ENCODE results near the gene DES. TPM values are rescaled to one million over a fixed set of nuclear protein-coding genes. Genes with fewer than 3 reads are reported as not detected.

Gene DES
- total and polyA plus RNA-seq, 2 experiments from 2014 or later, result 1.3 to 2.0 TPM

- ATAC-seq (peak; percentile 19), DNase-seq (ENCODE audit: low spot score) (no peak)
- no peak for TF ChIP-seq EZH2phosphoT487 (IDR thresholded peaks at IDR 0.05; ENCODE audit: unreplicated experiment)
- TF ChIP-seq CTCF (conservative IDR thresholded peaks at IDR 0.05; ENCODE audit: low read depth in 2 of 2), result 0 out of 4 replicates have a peak, but pooled peaks of 1 of the 2 experiments have one; percentile 8
- peak; percentile 1 for TF ChIP-seq EZH2 (IDR thresholded peaks at IDR 0.05; ENCODE audit: low read depth, unreplicated experiment)
- H3K79me2 ChIP-seq (replicated peaks; ENCODE audit: insufficient read depth), result no peaks in the 10 kb centered on the region
- H4K20me1 ChIP-seq (replicated peaks; ENCODE audit: insufficient read depth), result no peaks in the 10 kb centered on the region
- peak overlapping the region; percentile 96 for H3K27ac Mint-ChIP-seq
- no peak overlapping the region; the same call in 1 of the 2 replicates for H3K27ac ChIP-seq (ENCODE audit: low read depth)
- H3F3A ChIP-seq (replicated peaks; ENCODE audit: low read depth), result peaks cover 7% of the 10 kb centered on the region; the same call in 1 of the 2 replicates
- peaks cover 7% of the 10 kb centered on the region for H3K4me1 Mint-ChIP-seq
- 0 out of 2 replicates have a peak, but pooled peaks cover 4% of the 10 kb centered on the region for H3K36me3 ChIP-seq (ENCODE audit: insufficient read depth)
- no peaks in the 10 kb centered on the region for H3K27me3 ChIP-seq (ENCODE audit: insufficient read depth)
- H2AFZ ChIP-seq, result peak overlapping the region; percentile 96
- peaks cover 6% of the 10 kb centered on the region for H3K27me3 Mint-ChIP-seq (ENCODE audit: insufficient read depth, low read depth, poor library complexity)
- H3K36me3 Mint-ChIP-seq (ENCODE audit: low read depth), result peaks cover 33% of the 10 kb centered on the region
- H3K9me3 Mint-ChIP-seq, result no peaks in the 10 kb centered on the region
- H3K4me2 ChIP-seq, result peak overlapping the region; percentile 91
- H3K4me3 ChIP-seq, result peak overlapping the region; percentile 85
- peak overlapping the region; percentile 94 for H3K4me3 Mint-ChIP-seq
- H3K9me2 ChIP-seq (ENCODE audit: insufficient read depth), result no peaks in the 10 kb centered on the region
- H3K4me1 ChIP-seq (ENCODE audit: insufficient read depth), result no peaks in the 10 kb centered on the region
These were observed 31.5 kb upstream of the DES start for GRCh38 chr2:219386532-219387280.

- H3K27ac ChIP-seq (ENCODE audit: low read depth), result peak within 1 kb of the TSS; percentile 80; the same call in 1 of the 2 replicates
- TF ChIP-seq JUNB (IDR thresholded peaks at IDR 0.05; ENCODE audit: unreplicated experiment) (no peak), EZH2 (IDR thresholded peaks at IDR 0.05; ENCODE audit: low read depth, unreplicated experiment) (no peak), STAT1 (IDR thresholded peaks at IDR 0.05; ENCODE audit: unreplicated experiment) (peak; percentile 99), POLR2AphosphoS5 (IDR thresholded peaks at IDR 0.05; ENCODE audit: low read depth) (peak; percentile 61), ETS1 (IDR thresholded peaks at IDR 0.05) (no peak), ZNF114 (CRISPR knock-in tag; IDR thresholded peaks at IDR 0.05) (no peak), NANOG (IDR thresholded peaks at IDR 0.05; ENCODE audit: borderline replicate concordance) (no peak), EZH2phosphoT487 (IDR thresholded peaks at IDR 0.05; ENCODE audit: unreplicated experiment) (no peak), CTCF (conservative IDR thresholded peaks at IDR 0.05; ENCODE audit: low read depth in 2 of 2) (no peak), ZNF331 (CRISPR knock-in tag; IDR thresholded peaks at IDR 0.05; ENCODE audit: low read depth) (no peak)
These were observed 30.7 kb upstream of the DES start, which contains the start of gene DNPEP for GRCh38 chr2:219387306-219388120. TSS of gene DNPEP (minus strand) at chr2:219387912. CDS start at chr2:219387794, 118 bp downstream.

More at GRCh38 chr2:219387306-219388120, 30.7 kb upstream of the DES start, which contains the start of gene DNPEP:
- peaks cover 7% of the 10 kb centered on the region for H3K4me1 Mint-ChIP-seq
- H3K9me3 Mint-ChIP-seq, result no peaks in the 10 kb centered on the region
- peak within 1 kb of the TSS; percentile 94 for H3K4me3 Mint-ChIP-seq
- DNase-seq (ENCODE audit: low spot score) (peak; percentile 95), ATAC-seq (peak; percentile 78)
- peaks cover 27% of the 10 kb centered on the region for H3K36me3 Mint-ChIP-seq (ENCODE audit: low read depth)
- Histone ChIP-seq H3K4me2 (peak within 1 kb of the TSS; percentile 91), H2AFZ (peak within 1 kb of the TSS; percentile 99), H3K9me2 (ENCODE audit: insufficient read depth) (no peaks in the 10 kb centered on the region), H3K36me3 (ENCODE audit: insufficient read depth) (0 out of 2 replicates have a peak, but pooled peaks cover 4% of the 10 kb centered on the region), H3K4me3 (peak within 1 kb of the TSS; percentile 85), H3K27me3 (ENCODE audit: insufficient read depth) (no peaks in the 10 kb centered on the region), H4K20me1 (replicated peaks; ENCODE audit: insufficient read depth) (no peaks in the 10 kb centered on the region), H3F3A (replicated peaks; ENCODE audit: low read depth) (peaks cover 7% of the 10 kb centered on the region; the same call in 1 of the 2 replicates), H3K4me1 (ENCODE audit: insufficient read depth) (no peaks in the 10 kb centered on the region), H3K79me2 (replicated peaks; ENCODE audit: insufficient read depth) (no peaks in the 10 kb centered on the region)
- peaks cover 6% of the 10 kb centered on the region for H3K27me3 Mint-ChIP-seq (ENCODE audit: insufficient read depth, low read depth, poor library complexity)
- peak within 1 kb of the TSS; percentile 96 for H3K27ac Mint-ChIP-seq
